ENCODE data around the gene KRT72. TPM values are rescaled to one million over a fixed set of nuclear protein-coding genes. Genes with fewer than 3 reads are reported as not detected.

The KRT72 gene
- total RNA-seq, 1 donor from 2014 or later = 0.18 TPM

DNA sequence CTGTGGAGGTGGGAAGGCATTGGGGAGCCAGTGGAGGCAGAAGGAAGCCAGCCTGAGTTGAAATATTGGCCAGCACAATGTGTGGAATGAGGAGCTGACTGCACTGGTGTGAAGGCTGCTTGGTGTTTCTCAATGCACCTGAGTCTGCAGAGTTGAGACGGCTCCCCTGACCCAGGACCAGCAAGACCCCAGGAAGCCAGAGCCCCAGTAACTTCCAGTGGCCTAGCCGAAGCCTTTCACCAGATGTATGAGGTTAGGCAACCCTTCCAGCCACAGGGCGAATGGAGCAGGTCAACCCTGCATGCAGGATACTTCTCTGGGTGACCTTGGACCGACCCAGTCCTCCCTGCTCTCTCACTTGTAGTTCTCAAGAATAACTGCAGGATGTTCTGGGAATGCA, 30.0 kb upstream of the KRT72 start:
- DNase-seq (ENCODE audit: low spot score) (no peak), ATAC-seq (no peak)
- intact Hi-C loops (cut with DNase I) = no loop called here

DNA sequence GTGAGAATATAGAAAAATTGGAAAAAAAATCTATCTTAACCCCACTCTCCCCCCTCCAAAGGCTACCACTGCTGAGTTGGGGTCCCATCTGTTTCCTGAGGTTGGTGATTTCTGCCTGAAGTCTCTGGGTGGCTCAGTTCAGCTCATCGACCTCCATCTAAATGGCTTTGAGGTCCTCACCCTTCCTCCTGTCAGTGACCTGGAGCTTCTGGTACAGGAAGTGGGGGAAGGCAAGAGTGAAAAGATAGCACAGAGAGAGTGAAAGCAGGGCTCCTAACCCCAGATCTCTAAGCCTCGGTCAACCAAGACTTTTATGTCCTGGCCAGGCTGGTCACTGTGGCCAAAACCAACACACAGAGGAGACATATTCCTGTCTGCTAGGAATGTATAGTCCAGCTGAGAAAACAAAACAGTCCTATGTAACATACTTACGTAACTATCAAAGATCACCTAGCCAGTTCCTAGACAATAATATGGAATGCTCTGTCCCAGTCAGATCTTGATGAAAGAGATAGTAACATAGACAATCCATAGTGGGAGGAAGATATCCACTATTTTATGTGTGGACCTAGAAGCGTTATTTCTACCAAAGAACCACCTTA, 29.4 kb upstream of the KRT72 start:
- ATAC-seq (no peak), DNase-seq (ENCODE audit: low spot score) (no peak)
- intact Hi-C loops (cut with DNase I) = no loop called here

DNA sequence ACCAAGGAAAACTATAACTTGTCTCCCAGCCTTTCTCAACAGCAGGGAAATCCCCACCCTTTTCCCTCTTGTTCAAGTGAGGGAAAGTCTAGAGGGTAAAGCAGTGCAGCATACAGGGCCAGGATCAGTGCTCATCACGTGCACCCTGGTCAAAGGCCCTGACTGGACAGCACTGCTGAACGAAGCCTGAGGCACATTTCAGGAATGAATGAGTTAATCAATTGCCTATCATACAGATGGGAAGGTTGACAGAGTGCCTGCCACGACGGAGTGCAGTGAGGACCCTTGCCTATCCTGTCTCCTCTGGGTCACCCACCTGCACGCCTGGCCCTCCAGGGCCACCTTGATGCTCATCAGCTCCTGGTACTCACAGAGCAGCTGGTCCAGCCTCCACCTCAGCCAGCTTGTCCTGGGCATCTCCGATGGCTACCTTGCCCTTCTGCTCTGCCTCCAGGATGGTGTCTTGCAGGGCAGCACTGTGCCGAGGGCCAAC, 28.8 kb upstream of the KRT72 start:
- intact Hi-C loops (cut with DNase I) = no loop called here
- ATAC-seq (no peak), DNase-seq (ENCODE audit: low spot score) (no peak)

- DNase-seq (ENCODE audit: low spot score) = no peak
- intact Hi-C loops (cut with DNase I) = no loop called here
- ATAC-seq = no peak
Observed at GRCh38 chr12:52629281-52630007, 28.2 kb upstream of the KRT72 start.

- ATAC-seq = no peak
- intact Hi-C loops (cut with DNase I) = no loop called here
- no peak for DNase-seq (ENCODE audit: low spot score)
Observed at GRCh38 chr12:52628841-52629240, 27.6 kb upstream of the KRT72 start.

DNA sequence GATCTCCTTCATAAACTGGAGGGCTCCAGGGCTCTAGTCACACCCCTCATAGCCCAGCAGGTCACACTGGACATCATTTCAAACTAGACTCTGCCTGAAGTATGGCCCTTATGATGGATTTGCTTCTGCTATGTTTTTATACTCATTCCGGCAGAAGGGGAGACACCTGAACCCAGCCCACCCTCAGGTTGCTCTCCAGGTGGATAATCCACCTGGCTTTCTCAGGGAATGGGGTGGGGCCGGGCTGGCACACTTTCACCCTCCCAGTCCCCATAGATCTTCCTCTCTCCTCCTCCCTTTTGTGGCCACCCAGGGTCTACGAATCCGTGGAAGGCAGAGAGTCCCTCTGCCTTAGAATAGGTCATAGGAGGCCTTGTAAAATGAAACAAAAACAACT, 26.8 kb upstream of the KRT72 start:
- ATAC-seq (no peak), DNase-seq (ENCODE audit: low spot score) (no peak)
- intact Hi-C loops (cut with DNase I) = no loop called here

- ATAC-seq (no peak), DNase-seq (ENCODE audit: low spot score) (no peak)
- intact Hi-C loops (cut with DNase I) = no loop called here
Observed at GRCh38 chr12:52627395-52628110, 26.3 kb upstream of the KRT72 start.

DNA sequence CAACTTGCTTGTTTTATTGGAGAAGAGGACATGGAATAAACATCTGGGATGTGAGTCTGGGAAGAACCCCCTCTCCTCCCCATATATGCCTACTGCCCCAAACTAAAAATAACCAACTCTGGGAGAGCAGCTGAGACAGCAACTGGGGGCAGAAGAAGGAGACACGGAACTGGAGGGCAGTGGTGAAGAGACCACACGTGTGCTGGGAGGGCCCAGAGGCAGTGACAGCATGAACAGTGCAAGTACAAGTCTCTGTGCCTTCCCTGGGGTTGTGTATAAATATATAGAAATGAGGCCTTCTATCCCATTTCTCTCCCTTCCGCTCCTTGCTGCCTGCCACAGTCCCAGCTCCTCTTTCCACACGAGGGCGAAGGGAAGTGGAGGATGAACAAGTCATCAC, 21.1 kb upstream of the KRT72 start:
- intact Hi-C loops (cut with DNase I) = no loop called here
- DNase-seq (ENCODE audit: low spot score) (no peak), ATAC-seq (no peak)

DNA sequence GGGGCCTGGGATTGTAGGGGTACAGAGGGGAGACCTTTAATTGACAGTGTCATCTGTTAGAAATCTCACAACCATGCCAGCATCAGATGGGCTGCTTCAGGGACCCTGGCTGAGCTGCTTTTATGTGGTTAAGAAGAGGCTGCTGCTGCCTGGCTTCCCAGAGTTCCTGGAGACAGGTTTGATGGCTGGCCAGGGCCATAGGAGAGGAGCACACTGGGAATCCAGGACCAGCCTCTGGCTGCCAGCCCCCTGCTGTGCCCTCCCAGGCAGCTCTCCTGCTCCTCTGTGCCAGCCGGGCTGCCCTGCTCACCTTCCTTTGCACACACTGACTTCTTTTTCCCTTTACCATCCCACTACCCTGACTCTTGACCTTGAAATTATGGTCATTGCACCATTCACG, 17.6 kb upstream of the KRT72 start:
- DNase-seq (ENCODE audit: low spot score) (no peak), ATAC-seq (no peak)
- intact Hi-C loops (cut with DNase I) = no loop called here

- intact Hi-C loops (cut with DNase I) = no loop called here
- DNase-seq (ENCODE audit: low spot score) (no peak), ATAC-seq (no peak)
Observed at GRCh38 chr12:52618216-52618615, 17.0 kb upstream of the KRT72 start, which contains the start of gene KRT73. TSS of gene KRT73 (minus strand) at chr12:52618559. CDS start at chr12:52618524, 35 bp downstream.

GRCh38 chr12:52617403-52617785, 16.1 kb upstream of the KRT72 start:
- DNase-seq (ENCODE audit: low spot score) (no peak), ATAC-seq (no peak)
- intact Hi-C loops (cut with DNase I) = no loop called here

DNA sequence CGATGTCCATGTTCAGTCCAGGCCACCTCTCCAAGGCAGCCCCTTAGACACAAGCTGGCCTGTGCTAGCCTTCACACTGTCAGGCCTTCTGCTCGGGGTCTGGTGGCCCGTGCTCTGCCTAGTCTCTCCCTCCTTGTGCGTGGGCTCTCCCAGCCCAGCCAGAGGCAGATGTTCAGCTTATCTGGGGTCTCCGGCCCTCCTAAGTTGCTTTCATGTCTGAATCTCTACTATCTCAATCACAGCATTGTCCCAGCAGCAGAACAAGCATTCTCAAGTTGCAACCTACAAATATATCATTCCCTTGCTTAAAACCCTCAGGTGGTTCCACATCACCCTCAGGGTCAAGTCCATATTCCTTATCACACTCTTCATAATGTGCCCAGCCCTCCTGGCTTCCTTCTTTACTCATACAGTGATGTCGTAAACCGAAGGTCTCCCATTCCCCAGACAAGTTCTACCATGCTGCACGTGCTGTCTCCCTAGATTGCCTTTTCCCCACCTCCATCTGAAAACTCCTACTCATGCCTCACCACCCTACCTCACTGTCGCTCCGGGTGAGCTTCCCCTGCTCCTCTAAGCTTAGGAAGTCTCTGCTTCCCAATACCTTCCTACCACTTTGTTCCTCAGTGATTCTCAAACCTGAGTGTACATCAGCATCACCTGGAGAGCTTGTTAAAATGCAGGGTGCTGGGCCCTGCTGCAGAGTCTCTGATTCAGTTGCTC, 15.6 kb upstream of the KRT72 start:
- no peak for ATAC-seq
- intact Hi-C loops (cut with DNase I) = no loop called here
- DNase-seq (ENCODE audit: low spot score) = no peak

- ATAC-seq (no peak), DNase-seq (ENCODE audit: low spot score) (no peak)
- intact Hi-C loops (cut with DNase I) = no loop called here
Observed at GRCh38 chr12:52615912-52616311, 14.6 kb upstream of the KRT72 start.

DNA sequence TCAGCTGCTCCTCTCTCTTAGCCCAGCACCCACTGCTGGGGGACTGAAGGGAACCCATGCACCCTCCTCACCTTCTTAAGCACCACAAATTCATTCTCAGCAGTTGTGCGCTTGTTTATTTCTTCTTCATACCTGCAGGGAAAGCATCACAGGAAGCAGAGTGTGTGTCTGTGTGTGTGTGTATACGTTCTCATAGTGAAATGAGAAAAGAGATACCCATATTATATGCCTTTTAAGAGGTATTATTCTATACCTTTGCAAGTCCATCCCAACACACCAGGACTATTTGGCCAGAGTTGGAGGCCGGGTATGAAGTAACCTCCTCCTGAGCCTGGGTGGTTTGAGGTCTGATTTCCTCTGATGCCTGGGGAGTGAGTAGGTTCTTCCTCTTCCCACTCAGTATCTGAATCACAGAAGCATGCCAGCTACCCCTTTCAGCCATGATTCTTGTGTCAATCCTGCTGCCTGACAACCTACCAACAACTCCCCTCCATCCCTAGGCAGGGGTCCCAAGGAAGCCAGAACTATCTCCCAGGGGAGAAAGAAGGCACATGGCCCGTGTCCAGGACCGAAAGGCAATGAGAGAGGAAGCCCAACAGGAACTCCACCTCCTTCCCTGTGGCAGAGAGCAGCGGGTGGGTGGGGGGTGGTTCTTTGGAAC, 14.1 kb upstream of the KRT72 start:
- DNase-seq (ENCODE audit: low spot score) (no peak), ATAC-seq (no peak)

DNA sequence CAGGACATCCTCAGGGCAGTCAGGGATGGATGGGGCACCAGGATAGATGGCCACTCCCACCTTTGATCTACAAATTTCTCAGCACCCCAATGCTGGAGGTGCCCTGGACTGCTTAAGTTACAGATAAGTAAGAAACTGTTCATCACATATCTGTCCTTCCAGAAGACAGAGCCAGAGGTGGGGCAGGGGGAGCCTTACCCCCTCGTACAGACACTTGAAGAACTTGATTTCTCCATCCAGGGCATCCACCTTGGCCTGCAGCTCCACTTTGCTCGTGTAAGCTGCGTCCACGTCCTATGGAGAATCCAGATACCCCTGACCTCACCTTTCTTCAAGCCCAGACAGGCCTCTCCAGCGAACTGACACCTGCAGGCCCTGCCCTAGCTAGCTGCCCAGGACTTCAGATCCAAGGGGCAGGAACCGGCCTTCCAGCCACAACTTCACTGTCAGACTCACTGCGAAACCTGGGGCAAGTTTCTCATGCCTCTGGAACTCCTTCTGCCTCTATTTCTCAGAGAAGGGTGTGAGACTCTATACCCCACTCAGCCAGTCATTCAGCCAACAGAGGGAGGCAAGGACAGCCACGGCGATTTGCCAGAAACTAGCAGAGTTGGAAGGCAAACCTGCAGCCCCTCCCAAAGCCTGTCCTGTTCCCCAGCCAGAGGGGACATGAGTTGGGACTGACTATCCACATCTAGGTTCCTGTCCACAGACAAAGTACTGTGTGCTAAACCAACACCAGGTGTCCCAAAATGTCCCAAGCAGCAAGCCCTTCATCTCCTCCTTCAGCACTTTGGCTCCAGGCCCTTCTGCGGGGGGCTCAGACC, 13.3 kb upstream of the KRT72 start:
- intact Hi-C loops (cut with DNase I) = no loop called here
- ATAC-seq = no peak
- no peak for DNase-seq (ENCODE audit: low spot score)

More for the DNA sequence above, 14.1 kb upstream of the KRT72 start:
- intact Hi-C loops (cut with DNase I) = no loop called here

- intact Hi-C loops (cut with DNase I) = no loop called here
- ATAC-seq = no peak
- DNase-seq (ENCODE audit: low spot score) = no peak
Observed at GRCh38 chr12:52613384-52614030, 12.2 kb upstream of the KRT72 start.

DNA sequence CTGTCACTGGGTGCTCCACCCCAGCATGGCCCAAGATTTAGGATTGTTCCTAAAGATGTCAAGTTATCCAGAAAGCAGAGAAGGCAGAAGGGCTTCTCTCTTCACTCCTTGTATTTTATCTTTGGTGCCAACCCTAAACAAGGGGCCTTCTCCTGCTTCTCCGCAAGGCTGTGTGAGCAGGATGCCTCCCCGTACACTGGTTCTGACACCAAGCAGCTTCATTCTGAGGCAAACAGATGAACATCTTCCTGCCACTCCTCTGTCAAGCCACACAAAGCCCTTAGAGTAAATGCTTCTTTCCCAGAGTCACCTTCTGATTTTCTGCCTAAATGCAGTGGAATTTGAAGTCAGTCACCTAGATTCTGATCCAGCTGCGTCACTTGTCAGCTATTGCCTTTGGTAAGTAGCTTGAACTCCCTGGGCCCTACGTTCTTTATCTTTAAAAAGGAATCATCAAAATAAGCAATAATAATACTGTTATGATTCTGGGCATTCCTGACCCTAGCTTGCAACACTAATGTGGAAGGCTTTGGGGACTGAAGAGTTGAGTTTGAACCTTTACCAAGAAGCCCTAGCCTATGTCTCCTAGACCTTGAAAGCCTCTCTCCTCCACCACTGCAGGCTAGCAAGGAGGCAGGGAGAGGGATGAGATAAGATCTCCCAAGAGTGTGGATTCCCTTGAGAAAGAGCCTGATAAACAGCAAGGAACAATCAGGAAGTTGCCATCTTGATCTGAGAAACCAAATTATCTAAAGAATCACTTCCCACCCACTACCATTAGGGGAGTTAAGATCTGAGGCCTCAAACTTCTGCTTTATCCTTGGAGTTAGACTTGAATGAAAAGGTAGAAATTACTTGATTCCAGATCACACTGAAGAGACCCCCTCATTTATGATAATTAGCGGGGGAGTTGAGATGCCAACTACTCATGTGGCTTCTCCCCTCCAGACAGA, 11.4 kb upstream of the KRT72 start:
- no peak for ATAC-seq
- no peak for DNase-seq (ENCODE audit: low spot score)
- intact Hi-C loops (cut with DNase I) = no loop called here
